ENCODE results near the gene ABCC8.
A peak's percentile ranks its signal among the peaks of the same experiment; 100 is the strongest.

ABCC8 gene

GRCh38 chr11:17401841-17402240 is 74.8 kb downstream of the ABCC8 start:
- DNase-seq, result no peak

- DNase-seq, result no peak
These were observed 75.3 kb downstream of the ABCC8 start for GRCh38 chr11:17401316-17401715.

GRCh38 chr11:17400048-17400775 is 76.4 kb downstream of the ABCC8 start:
- DNase-seq, result no peak

- DNase-seq, result no peak
These were observed 77.4 kb downstream of the ABCC8 start for GRCh38 chr11:17399236-17399635.

- no peak for DNase-seq
These were observed 79.2 kb downstream of the ABCC8 start for GRCh38 chr11:17397311-17398002.

- no peak for DNase-seq
These were observed 79.9 kb downstream of the ABCC8 start for GRCh38 chr11:17396598-17397310.

GRCh38 chr11:17395978-17396377 is 80.7 kb downstream of the ABCC8 start:
- no peak for DNase-seq

- no peak for DNase-seq
These were observed 81.1 kb downstream of the ABCC8 start for GRCh38 chr11:17395554-17395961.

- no peak for DNase-seq
These were observed 81.8 kb downstream of the ABCC8 start for GRCh38 chr11:17394743-17395390.

- no peak for DNase-seq
These were observed 83.2 kb downstream of the ABCC8 start for GRCh38 chr11:17393472-17393871.

GRCh38 chr11:17392872-17393271 is 83.8 kb downstream of the ABCC8 start:
- DNase-seq, result no peak

- no peak for DNase-seq
These were observed 84.9 kb downstream of the ABCC8 start for GRCh38 chr11:17391493-17392355.

GRCh38 chr11:17389957-17390649 is 86.5 kb downstream of the ABCC8 start:
- DNase-seq, result no peak

- peak; percentile 86 for DNase-seq
These were observed 87.3 kb downstream of the ABCC8 start for GRCh38 chr11:17389211-17389956.

GRCh38 chr11:17388609-17389210 is 87.9 kb downstream of the ABCC8 start, which contains the start of gene KCNJ11:
Gene KCNJ11, minus strand, starts transcription at chr11:17388659. Its CDS starts 568 bp downstream, at chr11:17388091.
- no peak for DNase-seq

- no peak for DNase-seq
These were observed 88.8 kb downstream of the ABCC8 start for GRCh38 chr11:17387811-17388210.

- no peak for DNase-seq
These were observed 89.4 kb downstream of the ABCC8 start for GRCh38 chr11:17387254-17387653.

GRCh38 chr11:17386331-17387084 is 90.1 kb downstream of the ABCC8 start:
- DNase-seq, result peak; percentile 43

- DNase-seq, result no peak
These were observed 90.7 kb downstream of the ABCC8 start for GRCh38 chr11:17385926-17386325.

GRCh38 chr11:17385492-17385891 is 91.2 kb downstream of the ABCC8 start:
- no peak for DNase-seq
